T-helper 2 cell (primary cell): ENCODE measurements around the gene CDK17.
"Not testable (repeated sequence)": the region's sequence is repeated elsewhere in the genome, so short reads cannot be mapped to it uniquely, and the experiment has no call there.

Experiments
- DNase-seq, 5 experiments: peaks; one replicate each; pipeline versions ENCODE4 v3.0.0 to v3.0.0-alpha.2; 2012 to 2022

Gene CDK17

GRCh38 chr12:96352161-96352835 lies 47.9 kb downstream of the CDK17 start:
- DNase-seq, result no peak

GRCh38 chr12:96350982-96351381 lies 49.3 kb downstream of the CDK17 start:
- DNase-seq, result peak in 2 of 5 experiments; percentile 8 to 50

GRCh38 chr12:96347130-96347699 lies 53.0 kb downstream of the CDK17 start:
- DNase-seq, result no peak

- not testable (repeated sequence) for DNase-seq
Measured at GRCh38 chr12:96346716-96347115, 53.5 kb downstream of the CDK17 start.

DNA sequence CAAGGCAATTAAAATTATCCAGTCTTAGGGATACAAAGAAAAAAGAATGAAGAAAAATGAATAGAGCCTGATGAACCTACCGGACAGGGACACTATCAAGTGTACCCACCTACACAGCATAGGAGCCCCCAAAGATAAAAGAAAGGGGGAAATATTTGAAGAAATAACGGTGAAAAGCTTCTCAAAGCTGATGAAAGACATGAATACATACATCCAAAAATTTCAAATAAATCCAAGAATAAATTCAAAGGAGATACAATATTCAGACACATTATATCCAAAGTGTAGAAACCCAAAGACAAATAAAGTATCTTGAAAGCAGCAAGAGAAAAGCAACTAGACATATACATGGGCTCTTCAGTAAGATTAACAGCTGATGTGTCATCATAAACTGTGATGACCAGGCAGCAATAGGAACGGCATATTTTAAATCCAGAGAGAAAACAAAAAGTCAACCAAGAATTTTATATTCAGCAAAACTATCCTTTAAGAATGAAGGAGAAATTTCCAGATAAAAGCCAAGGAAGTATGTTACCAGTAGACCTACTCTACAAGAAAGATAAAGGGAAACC lies 56.0 kb downstream of the CDK17 start:
- DNase-seq, result no peak

- peak in 2 of 5 experiments; percentile 49 to 83 for DNase-seq
Measured at GRCh38 chr12:96343347-96343954, 56.8 kb downstream of the CDK17 start.

DNA sequence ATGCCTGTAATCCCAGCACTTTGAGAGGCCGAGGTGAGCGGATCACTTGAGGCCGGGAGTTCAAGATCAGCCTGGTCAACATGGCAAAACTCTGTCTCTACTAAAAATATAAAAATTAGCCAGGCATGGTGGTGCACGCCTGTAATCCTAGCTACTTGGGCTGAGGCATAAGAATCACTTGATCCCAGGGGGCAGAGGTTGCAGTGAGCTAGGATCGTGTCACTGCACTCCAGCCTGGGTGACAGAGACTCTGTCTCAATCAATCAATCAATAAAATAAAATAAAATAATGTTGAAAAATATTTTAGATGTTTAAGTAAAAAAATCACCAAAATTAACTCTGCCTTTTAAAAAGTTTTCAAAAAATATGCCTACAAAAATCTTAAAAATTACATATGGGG lies 60.6 kb downstream of the CDK17 start:
- DNase-seq, result not testable (repeated sequence)

DNA sequence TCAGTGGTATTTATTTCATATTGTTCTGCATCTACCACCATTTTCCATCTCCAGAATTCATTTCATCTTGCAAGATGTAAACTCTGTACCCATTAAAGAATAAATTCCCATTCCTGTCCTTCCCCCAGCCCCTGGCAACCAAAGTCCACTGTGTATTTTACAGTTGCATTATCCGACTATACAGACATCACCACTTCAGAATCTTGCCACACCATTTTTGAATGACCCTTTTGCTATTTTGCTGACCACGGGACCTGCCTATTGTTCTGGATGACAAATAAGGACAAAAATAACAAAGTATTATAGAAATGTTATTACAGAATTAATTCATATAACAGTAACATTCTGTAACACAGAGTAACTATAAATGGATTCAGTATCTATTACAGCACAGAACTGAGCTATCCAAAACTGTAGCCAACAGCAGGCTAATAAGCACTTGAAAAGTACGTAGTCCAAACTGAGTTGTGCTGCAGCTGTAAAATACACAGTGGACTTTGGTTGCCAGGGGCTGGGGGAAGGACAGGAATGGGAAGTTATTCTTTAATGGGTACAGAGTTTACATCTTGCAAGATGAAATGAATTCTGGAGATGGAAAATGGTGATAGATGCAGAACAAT lies 61.3 kb downstream of the CDK17 start:
- no peak for DNase-seq

- DNase-seq, result no peak
Measured at GRCh38 chr12:96337953-96338352, 62.3 kb downstream of the CDK17 start.

DNA sequence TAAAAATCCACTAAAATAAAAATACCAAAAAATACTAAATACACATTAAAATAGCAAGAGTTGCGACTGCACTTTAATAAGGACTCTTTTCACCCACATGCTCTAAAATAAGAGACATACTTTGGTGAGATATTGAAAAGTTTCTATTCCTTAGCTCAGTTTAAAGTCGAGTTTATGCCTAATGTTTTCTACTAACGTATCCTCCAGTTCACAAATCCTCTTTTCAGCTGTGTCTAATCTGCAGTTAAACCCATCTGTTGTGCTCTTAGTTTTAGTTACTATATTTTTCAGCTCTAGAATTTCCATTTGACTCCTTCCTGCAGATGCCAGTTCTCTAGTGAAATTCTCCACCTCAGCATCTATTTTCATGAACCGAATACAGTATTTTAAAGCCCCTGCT lies 63.8 kb downstream of the CDK17 start:
- no peak for DNase-seq

DNA sequence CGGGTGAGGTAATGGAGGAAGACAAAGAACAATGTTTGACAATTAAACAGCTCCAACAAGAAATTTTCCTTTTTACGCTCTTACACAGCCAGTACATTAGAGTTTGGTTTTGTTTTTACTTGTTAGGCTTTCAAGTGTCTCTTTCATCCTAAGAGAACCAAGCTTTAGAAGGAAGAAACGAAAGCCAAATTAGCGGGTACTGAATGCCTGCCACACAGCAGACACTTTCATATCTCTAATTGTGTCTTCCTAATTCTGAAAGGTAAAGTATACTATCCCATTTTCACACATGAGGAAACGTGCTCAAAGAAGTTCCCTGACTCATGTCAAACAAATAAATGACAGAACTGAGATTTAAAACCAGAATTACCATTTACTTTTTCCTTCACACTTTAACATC lies 65.0 kb downstream of the CDK17 start:
- DNase-seq, result peak in 1 of 5 experiments; percentile 51

GRCh38 chr12:96334502-96334901 lies 65.7 kb downstream of the CDK17 start:
- DNase-seq, result no peak

DNA sequence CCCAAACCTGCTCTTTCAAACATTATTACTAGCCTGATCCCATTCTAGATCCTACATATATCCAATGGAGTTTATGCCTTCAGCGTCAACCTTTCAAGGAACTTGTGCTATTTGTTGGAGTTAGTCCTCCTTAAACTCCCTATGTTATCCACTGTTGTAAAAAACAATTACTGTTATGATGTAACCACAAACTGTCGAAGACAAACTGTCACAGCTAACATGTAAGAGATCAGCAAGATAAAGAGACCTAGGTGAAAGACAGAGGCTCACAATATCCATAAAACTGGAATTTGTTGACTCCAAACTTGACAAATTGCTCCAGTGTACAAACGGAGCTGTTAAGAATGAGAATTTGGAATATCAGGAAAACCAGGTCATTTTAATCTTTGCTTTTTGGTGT lies 70.7 kb downstream of the CDK17 start:
- DNase-seq, result peak in 1 of 5 experiments; percentile 77

DNA sequence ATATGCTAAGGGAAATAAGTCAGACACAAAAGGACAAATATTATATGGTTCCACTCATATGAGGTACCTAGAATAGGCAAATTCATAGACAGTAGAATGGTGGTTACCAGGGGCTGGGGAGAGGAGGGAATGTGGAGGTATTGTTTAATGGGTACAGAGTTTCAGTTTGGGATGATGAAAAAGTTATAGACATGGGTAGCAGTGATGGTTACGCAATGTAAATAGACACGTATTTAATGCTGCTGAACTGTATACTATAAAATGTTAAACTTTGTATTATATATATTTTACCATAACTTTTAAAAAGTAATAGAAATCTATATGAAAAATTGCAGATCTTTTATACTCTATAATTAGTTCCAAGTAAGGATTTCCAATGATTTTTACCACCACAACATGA lies 71.2 kb downstream of the CDK17 start:
- DNase-seq, result no peak

DNA sequence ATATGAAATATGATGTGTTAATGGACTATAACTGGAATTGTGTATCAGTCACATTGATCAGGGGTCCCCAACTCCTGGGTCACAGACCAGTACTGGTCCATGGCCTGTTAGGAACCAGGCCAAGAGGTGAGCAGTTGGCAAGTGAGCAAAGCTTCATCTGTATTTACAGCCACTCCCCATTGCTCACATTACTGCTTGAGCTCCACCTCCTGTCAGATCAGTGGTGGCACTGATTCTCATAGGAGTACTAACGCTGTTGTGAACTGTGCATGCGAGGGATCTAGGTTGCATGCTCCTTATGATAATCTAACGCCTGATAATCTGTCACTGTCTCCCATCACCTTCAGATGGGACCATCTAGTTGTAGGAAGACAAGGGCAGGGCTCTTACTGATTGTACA lies 72.3 kb downstream of the CDK17 start:
- peak in 1 of 5 experiments; percentile 39 for DNase-seq

DNA sequence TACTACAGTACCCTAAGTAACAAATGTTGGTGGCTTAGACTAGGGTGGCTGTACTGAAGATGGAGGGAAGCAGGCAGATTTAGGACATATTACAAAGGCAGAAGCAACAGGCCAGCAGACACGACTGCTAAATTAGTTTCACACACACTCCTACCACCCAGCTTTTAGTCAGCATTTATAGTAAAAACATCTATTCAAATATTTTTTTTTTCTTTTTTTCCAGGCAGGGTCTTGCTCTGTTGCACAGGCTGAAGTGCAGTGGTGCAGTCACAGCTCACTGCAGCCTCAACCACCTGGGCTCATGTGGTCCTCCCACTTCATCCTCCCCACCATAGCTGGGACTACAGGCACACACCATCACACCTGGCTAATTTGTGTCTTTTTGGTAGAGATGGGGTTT lies 72.9 kb downstream of the CDK17 start:
- peak in 1 of 5 experiments; percentile 14 for DNase-seq

DNA sequence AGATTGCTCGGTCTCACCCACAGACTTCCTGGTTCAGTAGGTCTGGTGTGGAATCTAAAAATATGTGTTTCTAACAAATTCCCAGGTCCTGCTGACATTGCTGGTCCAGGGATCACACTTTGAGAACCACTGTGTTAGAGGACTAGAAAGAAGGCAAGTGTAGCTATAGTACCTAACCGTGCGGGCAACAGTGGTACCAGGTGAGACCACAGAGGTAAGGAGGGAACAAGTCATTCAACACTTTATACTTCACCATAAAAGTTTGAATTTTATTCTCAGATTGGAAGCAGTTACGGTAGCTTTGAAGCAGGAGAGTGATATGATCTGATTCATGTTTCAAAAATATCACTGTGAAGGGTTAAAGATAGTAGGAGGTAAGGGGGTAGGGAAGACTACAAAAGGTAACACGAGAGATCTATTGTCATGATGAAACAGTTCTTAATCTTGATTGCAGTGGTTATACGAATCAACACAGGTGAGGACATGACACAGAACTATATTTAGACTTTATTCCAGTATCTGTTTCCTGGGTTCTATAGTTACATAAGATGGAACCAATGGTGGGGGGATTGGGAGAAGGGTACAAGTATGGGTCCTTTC lies 73.5 kb downstream of the CDK17 start:
- peak in 1 of 5 experiments; percentile 34 for DNase-seq

DNA sequence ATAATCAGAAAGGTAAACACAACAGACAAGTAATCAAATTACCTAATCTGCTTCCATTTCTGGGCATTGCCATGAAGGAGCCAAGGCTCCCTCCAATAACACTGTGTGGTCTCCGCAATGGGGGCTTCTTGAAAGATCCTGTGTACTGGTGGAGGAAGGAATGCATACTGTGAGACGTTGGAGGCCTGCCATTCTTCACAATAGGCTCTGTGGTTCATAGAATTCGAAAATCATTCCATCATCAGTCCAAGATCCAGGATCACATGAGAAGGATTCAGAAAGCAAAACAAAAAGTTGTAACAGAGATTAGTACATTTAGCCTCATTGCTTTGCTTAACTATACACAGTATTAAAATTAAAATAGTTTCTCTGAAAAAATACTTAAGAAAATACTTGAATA lies 76.3 kb downstream of the CDK17 start:
- DNase-seq, result no peak

DNA sequence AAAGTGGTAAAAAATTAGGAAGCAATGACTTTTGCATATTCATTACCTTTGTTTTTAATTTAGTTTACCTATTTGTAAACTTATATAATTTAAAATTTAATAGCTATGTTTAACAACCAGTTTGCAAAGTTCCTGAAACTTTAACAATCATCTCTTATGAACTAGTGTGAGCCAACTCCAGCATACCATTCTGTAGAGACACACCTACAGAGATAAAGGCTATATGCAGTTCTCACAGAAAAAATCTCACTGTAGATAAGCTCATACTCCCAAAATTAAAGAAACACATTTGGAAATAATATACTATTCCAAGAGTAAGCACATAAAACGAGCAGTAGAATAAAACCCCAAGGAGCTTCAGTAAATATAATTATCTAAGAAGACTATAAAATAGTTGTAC lies 77.5 kb downstream of the CDK17 start:
- DNase-seq, result no peak

DNA sequence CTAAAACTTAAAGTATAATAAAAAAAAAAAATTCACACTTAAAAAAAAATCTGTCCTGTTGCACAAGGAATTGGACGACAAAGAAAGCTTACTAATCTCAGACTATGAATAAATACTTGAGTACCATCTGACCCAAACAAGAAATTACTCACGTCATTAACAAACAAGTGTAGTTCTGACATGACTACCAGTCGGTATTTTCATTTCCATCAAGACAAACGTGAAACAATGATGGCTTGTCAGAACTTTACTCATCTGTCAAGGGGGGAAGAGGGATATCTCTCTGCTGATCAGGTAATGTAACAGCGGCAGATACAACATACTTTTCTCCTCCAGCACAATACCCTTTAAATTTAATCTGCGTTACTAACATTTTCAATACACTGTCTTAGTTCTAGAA lies 78.3 kb downstream of the CDK17 start:
- DNase-seq, result peak in 1 of 5 experiments; percentile 78

- DNase-seq, result not testable (repeated sequence)
Measured at GRCh38 chr12:96317801-96318200, 82.4 kb downstream of the CDK17 start.

DNA sequence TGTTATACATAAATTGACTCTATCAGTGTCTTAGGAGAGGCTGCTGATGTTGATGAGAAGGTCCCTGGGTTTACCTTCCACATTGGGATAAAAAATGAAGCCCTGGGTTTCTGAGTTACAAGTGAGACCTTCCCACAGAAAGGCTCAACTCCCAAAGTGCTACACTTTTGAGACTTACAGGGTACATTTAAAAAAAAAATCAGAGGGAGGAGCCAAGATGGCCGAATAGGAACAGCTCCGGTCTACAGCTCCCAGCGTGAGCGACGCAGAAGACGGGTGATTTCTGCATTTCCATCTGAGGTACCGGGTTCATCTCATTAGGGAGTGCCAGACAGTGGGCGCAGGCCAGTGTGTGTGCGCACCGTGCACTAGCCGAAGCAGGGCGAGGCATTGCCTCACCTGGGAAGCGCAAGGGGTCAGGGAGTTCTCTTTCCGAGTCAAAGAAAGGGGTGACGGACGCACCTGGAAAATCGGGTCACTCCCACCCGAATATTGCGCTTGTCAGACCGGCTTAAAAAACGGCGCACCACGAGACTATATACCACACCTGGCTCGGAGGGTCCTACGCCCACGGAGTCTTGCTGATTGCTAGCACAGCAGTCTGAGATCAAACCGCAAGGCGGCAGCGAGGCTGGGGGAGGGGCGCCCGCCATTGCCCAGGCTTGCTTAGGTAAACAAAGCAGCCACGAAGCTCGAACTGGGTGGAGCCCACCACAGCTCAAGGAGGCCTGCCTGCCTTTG lies 84.3 kb downstream of the CDK17 start:
- DNase-seq, result peak in 2 of 5 experiments; percentile 31 to 63
